D721Med (cell line): ENCODE data around the gene PSMB2.

Experiments used
- DNase-seq: peaks from one replicate; pipeline ENCODE4 v3.0.0; 2011; ENCODE audit warnings: low spot score; ENCODE audit not compliant: insufficient read length
- FAIRE-seq: peaks from 2 replicates; lab custom pipeline; 2011; peaks lifted over from hg19 to GRCh38; lab: Jason Lieb, UNC
- CTCF ChIP-seq: IDR thresholded peaks from 2 replicates; pipeline ENCODE4 v1.5.1; 2012; ENCODE audit warnings: mild to moderate bottlenecking, control low read depth; ENCODE audit not compliant: insufficient read depth; ENCODE audit errors: missing control alignments

PSMB2 gene

GRCh38 chr1:35605071-35605866, 36.1 kb downstream of the PSMB2 start:
- FAIRE-seq (no peak), DNase-seq (no peak)
- no peak for TF ChIP-seq CTCF

DNA sequence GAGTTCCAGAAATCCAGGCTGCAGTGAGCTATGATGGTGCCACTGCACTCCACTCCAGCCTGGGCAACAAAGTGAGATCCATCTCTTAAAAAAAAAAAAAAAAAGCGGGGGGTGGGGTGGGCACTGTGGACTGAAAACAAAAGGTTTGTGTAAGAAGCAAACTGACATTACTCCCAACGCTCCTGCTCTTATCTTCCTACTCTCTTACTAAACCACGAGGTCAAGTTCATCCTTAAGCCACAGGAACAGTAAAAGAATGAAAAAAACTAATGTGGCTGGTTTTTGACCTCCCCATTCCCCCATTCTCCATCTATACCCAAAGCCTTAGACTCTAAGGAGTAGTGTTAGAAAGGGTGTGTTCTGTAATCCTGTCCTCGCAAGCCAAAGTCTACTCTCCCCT, 37.4 kb downstream of the PSMB2 start:
- TF ChIP-seq CTCF: no peak
- DNase-seq: no peak
- FAIRE-seq: no peak

DNA sequence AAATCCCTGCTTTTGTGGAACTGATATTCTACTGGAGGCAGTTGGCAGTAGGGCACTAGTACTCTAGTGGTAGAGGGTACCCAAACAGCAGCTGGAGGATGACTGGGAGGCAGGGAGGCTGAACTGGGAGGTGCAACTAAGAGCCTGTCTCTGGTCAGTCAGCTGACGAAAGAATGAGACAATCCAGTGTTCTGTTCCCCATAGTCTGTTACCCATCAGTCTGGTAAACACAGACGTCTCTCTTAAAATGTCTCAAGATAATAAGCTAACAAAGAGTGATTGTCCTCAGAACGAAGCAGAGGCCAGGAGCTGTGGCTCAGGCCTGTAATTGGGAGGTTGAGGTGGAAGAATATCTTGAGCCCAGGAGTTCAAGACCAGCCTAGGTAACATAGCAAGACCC, 37.9 kb downstream of the PSMB2 start:
- FAIRE-seq: no peak
- no peak for TF ChIP-seq CTCF
- no peak for DNase-seq

- TF ChIP-seq CTCF: no peak
- DNase-seq: no peak
- no peak for FAIRE-seq
Observed at GRCh38 chr1:35600593-35600992, 40.7 kb downstream of the PSMB2 start.

GRCh38 chr1:35599411-35599810, 41.9 kb downstream of the PSMB2 start:
- FAIRE-seq (no peak), DNase-seq (no peak)
- TF ChIP-seq CTCF: no peak

DNA sequence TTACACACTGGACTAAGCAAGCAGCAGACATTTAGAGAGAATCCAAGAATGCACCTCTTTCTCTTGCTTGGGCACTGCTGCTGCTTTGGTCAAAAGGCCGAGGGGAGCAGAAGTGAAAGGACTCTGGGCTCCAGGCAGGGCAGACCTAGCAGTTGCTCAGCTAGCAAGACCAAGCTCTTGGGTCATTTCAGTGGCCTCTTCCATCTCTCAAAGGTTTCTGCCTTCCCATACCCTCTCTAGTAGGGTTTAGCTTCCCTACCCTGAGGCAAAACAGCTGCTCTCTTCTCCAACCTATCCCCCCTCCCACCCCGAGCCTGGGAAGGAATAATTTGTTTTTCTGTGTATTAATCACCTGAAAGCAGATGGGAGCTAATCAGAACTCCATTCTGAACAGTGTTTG, 42.4 kb downstream of the PSMB2 start:
- FAIRE-seq: no peak
- no peak for DNase-seq
- no peak for TF ChIP-seq CTCF

GRCh38 chr1:35597870-35598269, 43.5 kb downstream of the PSMB2 start:
- FAIRE-seq (no peak), DNase-seq (no peak)

More at GRCh38 chr1:35597870-35598269, 43.5 kb downstream of the PSMB2 start:
- no peak for TF ChIP-seq CTCF
